GM19351 (cell line): ENCODE measurements around the gene RNF212.

Source experiments
- ATAC-seq: cut with Tn5 transposase; IDR thresholded peaks from one replicate; pipeline ENCODE4 v1.9.1; 2021; ENCODE audit warnings: mild to moderate bottlenecking, moderate library complexity; ENCODE audit not compliant: unreplicated experiment

RNF212 gene

DNA sequence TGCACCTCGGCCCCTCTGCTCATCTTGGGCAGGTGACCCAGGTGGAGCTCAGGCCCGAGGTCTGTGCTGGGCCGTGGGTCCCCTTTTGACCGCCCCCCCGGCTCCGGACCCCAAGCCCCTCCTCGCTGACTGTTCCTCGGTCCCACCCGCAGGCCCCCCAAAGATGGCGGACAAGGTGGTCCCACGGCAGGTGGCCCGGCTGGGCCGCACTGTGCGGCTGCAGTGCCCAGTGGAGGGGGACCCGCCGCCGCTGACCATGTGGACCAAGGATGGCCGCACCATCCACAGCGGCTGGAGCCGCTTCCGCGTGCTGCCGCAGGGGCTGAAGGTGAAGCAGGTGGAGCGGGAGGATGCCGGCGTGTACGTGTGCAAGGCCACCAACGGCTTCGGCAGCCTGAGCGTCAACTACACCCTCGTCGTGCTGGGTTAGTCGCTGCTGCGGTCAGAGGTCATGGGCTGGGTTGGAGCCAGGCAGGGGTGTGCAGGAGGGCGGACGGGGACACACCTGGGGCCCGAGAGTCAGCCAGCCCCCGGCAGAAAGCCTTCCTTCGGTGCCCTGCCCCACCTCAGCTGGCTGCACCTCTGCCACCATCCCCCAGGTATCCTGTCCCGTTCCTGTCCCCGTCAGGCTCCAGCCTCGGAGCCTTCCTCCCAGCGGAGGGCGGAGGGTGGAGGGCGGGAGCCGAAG is 91.2 kb downstream of the RNF212 start:
- no peak for ATAC-seq
